GM10266 (cell line): Measurements from ENCODE around the gene MINAR1.

Experiments
- DNase-seq: peaks from one replicate; pipeline ENCODE4 v3.0.0; 2012; ENCODE audit errors: extremely low spot score
- TF ChIP-seq, protein P1 (sequence below): IDR thresholded peaks from 2 replicates; pipeline ENCODE4 v1.5.1; 2012; ENCODE audit warnings: mild to moderate bottlenecking, low read depth; ENCODE audit not compliant: control insufficient read depth, insufficient read depth; ENCODE audit errors: missing control alignments

The MINAR1 gene

DNA sequence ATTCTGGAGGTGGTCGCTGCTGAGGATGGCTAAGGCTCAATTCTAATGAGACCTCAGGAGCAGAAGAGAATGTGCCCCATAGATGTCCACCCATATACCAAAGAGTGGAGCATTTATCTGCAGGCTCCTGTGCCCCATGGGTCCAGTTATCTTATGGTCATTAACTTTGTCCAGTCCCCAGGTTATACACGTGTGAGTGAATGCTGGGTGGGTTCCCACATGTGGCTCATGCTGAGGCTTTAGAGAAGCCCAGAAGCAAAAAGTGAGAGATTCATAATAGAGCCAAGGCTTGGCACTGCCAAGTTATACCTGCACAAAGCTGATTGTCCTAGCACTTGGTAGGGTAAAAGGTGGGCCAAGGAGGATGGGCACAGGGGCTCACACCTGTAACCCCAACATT, 30.0 kb upstream of the MINAR1 start:
- DNase-seq: no peak
- TF ChIP-seq, protein P1, sequence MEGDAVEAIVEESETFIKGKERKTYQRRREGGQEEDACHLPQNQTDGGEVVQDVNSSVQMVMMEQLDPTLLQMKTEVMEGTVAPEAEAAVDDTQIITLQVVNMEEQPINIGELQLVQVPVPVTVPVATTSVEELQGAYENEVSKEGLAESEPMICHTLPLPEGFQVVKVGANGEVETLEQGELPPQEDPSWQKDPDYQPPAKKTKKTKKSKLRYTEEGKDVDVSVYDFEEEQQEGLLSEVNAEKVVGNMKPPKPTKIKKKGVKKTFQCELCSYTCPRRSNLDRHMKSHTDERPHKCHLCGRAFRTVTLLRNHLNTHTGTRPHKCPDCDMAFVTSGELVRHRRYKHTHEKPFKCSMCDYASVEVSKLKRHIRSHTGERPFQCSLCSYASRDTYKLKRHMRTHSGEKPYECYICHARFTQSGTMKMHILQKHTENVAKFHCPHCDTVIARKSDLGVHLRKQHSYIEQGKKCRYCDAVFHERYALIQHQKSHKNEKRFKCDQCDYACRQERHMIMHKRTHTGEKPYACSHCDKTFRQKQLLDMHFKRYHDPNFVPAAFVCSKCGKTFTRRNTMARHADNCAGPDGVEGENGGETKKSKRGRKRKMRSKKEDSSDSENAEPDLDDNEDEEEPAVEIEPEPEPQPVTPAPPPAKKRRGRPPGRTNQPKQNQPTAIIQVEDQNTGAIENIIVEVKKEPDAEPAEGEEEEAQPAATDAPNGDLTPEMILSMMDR: no peak

DNA sequence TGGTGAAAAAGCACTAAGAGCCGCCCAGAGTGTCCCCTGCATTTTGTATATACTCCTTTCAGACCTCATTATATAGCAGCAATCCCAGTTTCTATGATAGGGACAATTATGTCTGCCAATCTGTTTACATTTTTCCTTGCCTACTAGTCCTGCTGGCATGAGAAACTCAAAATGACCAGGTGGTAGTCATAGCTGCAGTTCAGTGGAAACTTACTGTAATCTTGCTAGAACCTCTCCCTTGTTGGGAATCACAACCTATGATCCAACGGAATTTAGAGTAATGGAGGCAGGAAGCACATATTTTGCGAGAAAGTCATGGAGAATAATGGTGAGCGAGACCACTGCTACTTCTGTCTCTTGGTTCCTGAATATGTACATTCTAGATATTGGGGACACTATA, 28.6 kb upstream of the MINAR1 start:
- no peak for DNase-seq
- TF ChIP-seq, protein P1: no peak

DNA sequence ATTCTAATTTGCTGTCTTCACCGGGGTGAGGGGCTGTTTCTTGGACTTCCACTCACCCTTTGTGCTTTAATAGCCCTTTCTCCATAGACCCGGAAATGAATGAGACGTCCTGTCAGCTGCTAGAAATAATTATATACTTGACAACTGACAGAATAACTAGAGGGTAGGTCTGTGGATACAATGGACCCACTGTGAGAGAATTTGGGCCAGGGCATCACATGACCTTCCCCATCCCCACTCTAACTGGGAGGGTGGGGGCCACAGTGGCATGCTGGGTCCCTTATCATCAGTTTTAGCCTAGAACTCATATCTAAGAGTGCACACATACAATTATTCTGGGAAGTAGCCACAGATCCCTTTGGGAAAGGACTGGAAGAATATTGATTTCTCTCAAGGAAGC, 25.9 kb upstream of the MINAR1 start:
- TF ChIP-seq, protein P1: no peak
- no peak for DNase-seq

DNA sequence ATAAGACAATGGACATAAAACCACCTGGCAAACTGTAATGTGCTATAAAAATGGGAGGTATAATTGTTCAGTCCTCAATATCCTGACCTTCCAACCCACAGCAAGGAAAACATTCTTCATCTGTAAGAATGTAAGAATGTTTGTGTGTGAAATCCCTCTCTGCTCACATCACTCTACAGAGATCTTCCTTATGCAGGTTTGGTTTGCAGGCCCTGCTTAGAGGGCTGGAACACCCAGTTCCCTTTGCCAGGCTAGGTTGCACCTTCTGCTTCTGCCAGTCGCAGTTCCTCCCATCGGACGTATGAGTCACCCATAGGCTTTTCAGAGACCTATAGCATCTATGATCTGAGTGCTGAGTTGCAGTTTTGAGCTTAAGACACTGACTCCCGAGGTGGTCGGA, 24.1 kb upstream of the MINAR1 start:
- TF ChIP-seq, protein P1: no peak
- DNase-seq: no peak

DNA sequence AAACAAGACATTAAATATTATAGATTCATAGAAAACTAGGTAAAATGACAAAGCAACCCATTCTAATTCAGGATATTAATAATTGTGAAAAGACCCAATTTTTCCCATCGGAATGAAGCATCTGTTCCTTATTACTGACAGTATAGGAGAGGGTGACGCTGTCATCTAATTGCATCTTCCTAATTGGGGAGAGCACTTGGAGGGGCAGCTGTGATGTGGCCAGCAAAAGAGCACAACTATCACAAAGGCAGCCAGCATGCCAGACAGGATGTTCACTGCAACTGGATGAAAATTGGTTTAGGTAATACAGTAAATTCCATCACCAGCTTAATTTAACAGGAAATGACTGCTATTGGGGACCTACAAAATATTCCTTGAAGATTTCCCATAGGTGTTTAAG, 21.9 kb upstream of the MINAR1 start:
- no peak for DNase-seq
- TF ChIP-seq, protein P1: no peak

DNA sequence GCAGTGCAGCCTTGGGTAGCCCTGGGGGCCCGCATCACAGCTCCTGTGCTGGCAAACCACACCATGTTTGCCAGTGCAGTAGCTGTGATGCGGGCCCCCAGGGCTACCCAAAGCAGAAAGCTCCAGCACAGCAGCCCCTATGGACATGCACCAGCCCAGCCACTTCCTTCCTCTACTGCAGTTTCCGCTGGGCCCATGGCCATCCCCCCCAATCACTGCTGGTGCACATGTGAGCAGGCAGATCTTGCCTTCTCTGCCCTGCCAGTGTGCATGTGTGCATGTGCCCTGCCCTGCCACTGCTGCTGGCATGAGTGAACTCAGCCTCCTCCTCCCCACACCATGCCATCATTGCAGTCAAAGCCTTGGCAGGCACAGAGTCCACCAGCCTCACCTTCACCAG, 20.1 kb upstream of the MINAR1 start:
- DNase-seq: no peak

DNA sequence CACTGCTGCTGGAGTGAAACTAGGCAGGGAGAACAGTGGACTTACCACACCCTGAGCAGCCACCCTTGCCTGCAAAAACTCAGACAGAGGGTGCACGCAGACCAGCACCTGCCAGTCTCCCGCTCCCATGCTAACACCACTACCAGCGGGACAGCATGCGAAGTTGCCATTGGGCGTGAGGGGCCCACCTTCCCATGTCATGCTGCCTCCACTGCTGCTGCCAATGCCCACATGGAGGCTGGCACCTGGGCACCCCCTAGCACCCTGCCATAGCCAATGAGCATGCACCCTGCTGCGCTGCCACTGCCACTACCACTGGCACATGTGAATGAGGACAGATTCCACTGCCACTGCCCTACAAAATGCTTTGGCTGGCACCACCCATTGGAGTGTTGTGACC, 19.7 kb upstream of the MINAR1 start:
- DNase-seq: no peak
- TF ChIP-seq, protein P1: no peak

More for the DNA sequence above, 20.1 kb upstream of the MINAR1 start:
- TF ChIP-seq, protein P1: no peak
